NOMO-1 treated with DMSO at 0.1 percent for 48 hours (cell line): ENCODE data around the gene HCN1.
"Not testable (repeated sequence)": the region's sequence is repeated elsewhere in the genome, so short reads cannot be mapped to it uniquely, and the experiment has no call there.

Experiments used
- DNase-seq: peaks from one replicate; lab custom pipeline; 2025; ENCODE audit not compliant: unreplicated experiment; lab: John Stamatoyannopoulos, UW

The HCN1 gene

GRCh38 chr5:45622365-45622764 lies 73.8 kb downstream of the HCN1 start:
- no peak for DNase-seq

- DNase-seq = no peak
These were observed 78.2 kb downstream of the HCN1 start for GRCh38 chr5:45617859-45618416.

DNA sequence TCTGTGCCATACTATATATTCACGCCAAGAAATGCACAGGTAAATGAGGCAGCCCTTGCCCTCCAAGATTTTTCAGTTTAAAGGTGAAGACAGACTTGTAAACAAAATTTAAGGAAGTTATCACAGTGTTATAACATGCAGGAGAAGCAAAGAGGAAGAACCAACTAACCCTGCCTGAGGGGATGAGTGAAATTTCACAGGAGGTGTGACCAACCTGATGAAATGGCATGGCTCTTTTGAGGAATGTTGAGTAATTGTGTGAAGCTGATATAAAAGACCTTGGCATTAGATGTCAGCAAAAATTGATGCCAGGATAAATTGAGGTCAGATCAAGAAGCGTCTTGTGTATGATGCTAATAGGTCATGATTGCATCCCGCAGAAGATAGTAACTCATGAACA lies 86.5 kb downstream of the HCN1 start:
- DNase-seq = no peak

- DNase-seq = no peak
These were observed 92.1 kb downstream of the HCN1 start for GRCh38 chr5:45604092-45604491.

DNA sequence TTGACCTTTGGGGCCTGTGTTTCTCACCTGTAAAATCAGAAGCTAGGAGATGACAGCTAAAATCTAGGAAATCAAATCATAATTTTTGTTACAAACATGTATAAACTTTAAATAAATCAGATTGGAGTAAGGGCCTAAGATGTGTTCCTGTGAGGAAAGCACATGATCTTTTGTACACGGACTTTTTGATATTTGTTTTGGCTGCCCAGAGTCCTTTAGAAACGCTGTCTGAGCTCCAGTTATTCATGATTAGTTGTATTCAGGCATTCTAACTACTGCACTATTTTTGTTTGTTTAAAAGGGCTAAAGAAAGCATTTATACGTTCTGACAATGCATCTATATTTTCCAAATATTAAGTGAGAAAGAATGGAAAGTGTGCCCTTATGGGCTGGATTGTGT lies 94.8 kb downstream of the HCN1 start:
- DNase-seq = no peak

DNA sequence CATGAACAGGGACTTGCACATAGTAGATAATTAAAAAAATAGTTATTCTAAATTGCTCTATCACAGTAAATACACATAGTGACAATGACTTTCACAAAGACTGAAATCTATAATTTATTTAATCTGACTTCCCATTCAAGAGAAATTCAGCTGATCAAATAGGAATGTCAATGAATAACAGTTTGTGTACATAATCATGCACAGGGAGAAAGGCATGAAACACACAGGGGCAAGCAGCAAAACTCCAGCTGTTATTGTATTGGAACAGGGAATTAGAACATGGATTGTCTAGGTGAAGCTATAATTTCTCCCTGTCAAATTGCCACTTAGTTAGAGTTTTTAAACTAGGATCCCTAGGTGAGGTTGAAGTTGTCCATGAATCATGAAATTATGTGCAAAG lies 99.9 kb downstream of the HCN1 start:
- no peak for DNase-seq

DNA sequence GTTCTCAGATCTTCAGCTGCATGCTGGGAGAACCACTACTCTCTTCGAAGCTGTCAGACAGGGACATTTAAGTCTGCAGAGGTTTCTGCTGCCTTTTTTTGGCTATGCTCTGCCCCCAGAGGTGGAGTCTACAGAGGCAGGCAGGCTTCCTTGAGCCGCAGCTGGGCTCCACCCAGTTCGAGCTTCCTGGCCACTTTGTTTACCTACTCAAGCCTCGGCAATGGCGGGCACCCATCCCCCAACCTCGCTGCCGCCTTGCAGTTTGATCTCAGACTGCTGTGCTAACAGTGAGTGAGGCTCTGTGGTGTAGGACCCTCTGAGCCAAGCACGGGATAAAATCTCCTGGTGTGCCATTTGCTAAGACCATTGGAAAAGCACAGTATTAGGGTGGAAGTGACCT lies 110.2 kb downstream of the HCN1 start:
- not testable (repeated sequence) for DNase-seq

- DNase-seq = no peak
These were observed 117.9 kb downstream of the HCN1 start for GRCh38 chr5:45578270-45578669.

GRCh38 chr5:45568813-45569212 lies 127.4 kb downstream of the HCN1 start:
- DNase-seq = no peak

DNA sequence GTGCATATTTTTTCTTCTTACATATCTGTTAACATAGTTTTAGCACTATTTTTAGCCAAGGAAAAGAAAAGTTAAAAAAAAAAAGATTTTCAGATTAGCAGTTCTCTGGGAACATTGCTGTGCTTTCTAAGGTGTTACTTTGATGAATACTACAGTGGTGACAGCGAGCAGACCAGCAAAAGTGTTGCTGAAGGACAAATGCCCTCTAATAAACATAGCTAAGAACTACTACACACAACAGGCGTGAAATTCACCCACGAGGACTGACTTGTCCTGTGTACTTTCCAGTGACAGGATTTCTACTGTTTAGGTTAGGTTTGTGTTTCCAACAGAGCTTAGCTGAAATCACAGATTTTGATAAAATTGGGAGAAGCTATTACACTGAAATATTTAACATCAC lies 153.8 kb downstream of the HCN1 start:
- no peak for DNase-seq

DNA sequence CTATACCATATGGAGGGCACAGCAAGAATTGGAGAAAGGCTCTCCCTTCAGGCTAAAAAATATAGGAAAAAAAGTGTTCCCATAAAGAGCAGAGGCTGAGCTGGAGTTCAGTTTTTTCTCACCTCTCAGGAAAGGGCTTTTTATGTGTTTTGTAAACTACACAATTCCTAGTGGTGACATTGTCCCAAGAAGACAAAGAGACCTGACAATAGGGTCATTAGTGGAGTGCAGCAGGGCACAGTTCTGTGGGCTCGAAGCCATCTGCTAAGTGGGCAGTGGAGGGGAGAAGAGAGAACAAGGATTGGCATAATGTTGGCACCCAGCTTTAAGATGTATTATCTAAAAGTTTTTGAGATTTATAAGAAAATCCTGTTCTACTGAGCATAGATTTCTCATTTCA lies 162.5 kb downstream of the HCN1 start:
- no peak for DNase-seq

DNA sequence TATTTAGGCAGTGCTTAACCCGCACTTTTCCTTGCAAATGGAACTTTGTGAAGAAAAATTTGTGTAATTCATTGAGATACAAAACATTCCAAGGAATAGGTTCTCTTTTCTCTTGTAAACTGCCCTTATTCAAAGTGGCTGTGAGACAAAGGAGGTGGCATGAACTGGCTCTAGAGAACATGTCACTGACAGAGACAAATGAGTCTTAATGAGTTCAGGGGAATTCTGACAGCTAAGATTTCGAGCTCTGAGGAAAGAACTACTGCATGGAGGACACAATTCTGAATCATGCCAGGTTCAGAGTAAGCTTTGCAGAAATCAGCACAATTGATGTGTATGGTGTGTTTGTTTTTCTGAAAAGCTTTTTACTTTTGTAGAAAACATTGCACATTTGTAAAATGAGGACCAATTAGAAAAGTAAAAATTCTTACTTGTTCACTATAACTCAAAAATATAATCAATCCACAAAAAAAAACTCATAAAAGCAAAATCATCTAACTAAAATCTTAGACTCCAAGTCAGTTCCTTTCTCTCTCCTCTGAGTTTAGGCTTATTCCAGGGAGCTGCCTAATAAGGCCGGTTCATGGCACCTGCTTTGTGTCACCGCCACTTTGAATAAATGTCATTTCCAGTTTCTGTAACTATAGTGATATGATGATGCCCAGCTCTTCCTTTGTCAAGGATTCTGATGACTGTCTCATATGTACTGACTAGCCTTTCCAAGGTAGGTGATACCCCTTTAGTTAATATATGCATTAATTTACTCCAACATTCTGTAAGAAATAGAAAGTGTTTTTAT lies 163.2 kb downstream of the HCN1 start:
- no peak for DNase-seq

- DNase-seq = no peak
These were observed 175.1 kb downstream of the HCN1 start for GRCh38 chr5:45521067-45521466.

- no peak for DNase-seq
These were observed 183.7 kb downstream of the HCN1 start for GRCh38 chr5:45512521-45512920.

GRCh38 chr5:45509371-45509770 lies 186.8 kb downstream of the HCN1 start:
- DNase-seq = no peak

- no peak for DNase-seq
These were observed 188.0 kb downstream of the HCN1 start for GRCh38 chr5:45508135-45508534.

DNA sequence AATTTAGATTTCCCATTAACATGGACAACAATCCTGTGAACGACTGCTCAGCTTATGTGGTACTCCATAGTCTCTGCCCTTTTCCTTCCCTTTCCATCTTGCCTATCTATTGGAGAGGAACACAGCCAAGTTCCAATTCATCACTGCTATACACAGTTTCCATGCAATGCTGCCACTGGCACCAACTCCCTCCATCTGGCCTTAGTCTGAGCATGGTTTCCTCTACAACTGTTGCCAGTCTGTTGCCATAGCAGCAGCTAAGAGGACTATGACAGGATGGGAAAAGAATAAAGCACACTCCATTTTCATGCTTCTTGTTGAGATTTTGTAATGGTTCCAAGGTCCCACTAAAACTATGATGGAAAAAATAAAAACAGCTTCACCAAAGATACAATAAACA lies 189.0 kb downstream of the HCN1 start:
- DNase-seq = no peak

- not testable (repeated sequence) for DNase-seq
These were observed 197.2 kb downstream of the HCN1 start for GRCh38 chr5:45499006-45499405.

- DNase-seq = no peak
These were observed 204.8 kb downstream of the HCN1 start for GRCh38 chr5:45491368-45491767.

- DNase-seq = no peak
These were observed 211.4 kb downstream of the HCN1 start for GRCh38 chr5:45484781-45485180.

- no peak for DNase-seq
These were observed 242.1 kb downstream of the HCN1 start for GRCh38 chr5:45454114-45454513.

GRCh38 chr5:45444856-45445255 lies 251.3 kb downstream of the HCN1 start:
- DNase-seq = not testable (repeated sequence)

DNA sequence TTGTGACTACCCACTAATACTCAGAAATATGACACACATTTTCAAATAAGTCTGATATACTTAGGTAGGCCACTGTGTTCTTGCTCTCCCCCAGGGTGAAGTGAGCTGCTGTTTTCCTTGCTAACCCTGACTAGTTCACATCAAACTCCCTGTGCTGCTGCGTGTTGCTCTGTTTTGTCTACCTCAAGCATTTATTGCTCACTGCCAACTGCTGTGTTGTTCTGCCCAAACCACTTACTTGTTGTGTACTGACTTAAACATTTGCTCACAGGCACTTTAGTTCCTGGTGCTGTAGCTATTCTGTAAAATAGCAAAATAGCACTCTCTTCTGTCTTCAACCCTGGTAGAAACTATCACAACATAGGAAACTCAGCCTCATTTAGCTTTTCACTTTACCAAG lies 255.7 kb downstream of the HCN1 start:
- DNase-seq = no peak
